Stomach (tissue), 4 donors: ENCODE results near the gene IQCN.

Experiments used
- CTCF ChIP-seq, 7 experiments: fragments of 450-650 bp in 4 of 7; fragments of 200-600 bp in 3 of 7; sonication (generic) in 3 of 7; IDR thresholded peaks; one replicate each; pipeline ENCODE4 v1.5.1; 2016 to 2019; ENCODE audit warnings: antibody characterized with exemption in 7 of 7, control low read depth in 2 of 7, mild to moderate bottlenecking in 1 of 7
- POLR2A ChIP-seq, 4 donors: fragments of 450-650 bp; IDR thresholded peaks; one replicate each; pipeline ENCODE4 v1.6.1; 2016; ENCODE audit warnings: antibody characterized with exemption in 4 of 4, control low read depth in 2 of 4, mild to moderate bottlenecking in 1 of 4, moderate library complexity in 1 of 4

DNA sequence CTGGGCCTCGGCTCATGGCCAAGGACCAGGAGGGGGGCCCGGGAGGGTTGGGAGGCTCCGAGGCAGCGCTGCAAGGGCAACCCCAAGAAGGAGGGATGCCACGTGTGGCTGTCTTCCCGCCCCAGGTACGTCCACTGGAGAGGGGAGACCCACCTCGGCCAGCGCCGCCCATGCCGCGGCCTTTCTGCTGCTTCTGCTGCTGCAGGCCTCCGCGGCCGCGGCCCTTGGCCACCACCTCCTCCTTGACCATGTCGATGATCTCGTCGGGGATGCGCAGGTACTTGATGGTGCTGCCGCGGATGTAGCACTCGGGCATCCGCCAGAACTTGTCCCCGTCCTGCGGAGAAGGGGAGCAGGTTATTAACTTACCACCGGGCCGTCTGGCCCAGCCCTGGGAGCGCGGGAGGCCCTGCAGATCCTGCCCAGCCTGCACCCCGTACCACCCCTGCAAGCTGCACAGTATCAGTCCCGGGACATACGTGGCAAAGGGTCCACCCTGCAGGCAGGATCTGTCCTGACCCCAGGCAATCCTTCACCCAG, 35.3 kb upstream of the IQCN start:
- TF ChIP-seq CTCF (IDR thresholded peaks at IDR 0.05) = no peak
- no peak for TF ChIP-seq POLR2A (IDR thresholded peaks at IDR 0.05)
